ENCODE results near the gene ARPC1B. TPM values are rescaled to one million over a fixed set of nuclear protein-coding genes. Genes with fewer than 3 reads are reported as not detected.
"Not testable (repeated sequence)": the region's sequence is repeated elsewhere in the genome, so short reads cannot be mapped to it uniquely, and the experiment has no call there.

Gene ARPC1B
- total RNA-seq, 4 donors from 2014 or later: 214 to 273 (median 228) TPM

GRCh38 chr7:99383791-99384370 lies 9.4 kb downstream of the ARPC1B start:
- TF ChIP-seq POLR2A (IDR thresholded peaks at IDR 0.05) (no peak), CTCF (IDR thresholded peaks at IDR 0.05) (no peak)
- peaks cover 21 to 28% of the 10 kb centered on the region in 2 donors for H3K36me3 ChIP-seq
- intact Hi-C loops (cut with DNase I): no loop called here
- H3K4me1 ChIP-seq: peaks cover 0 to 26% of the 10 kb centered on the region in 2 donors
- H3K4me3 ChIP-seq (replicated peaks in 1 of 3): no peak overlapping the region
- no peak for DNase-seq
- no peaks in the 10 kb centered on the region for H3K27me3 ChIP-seq
- H3K27ac ChIP-seq: no peak overlapping the region
- 92 to 98% methylated on average over 11 to 13 of the region's 13 CpGs for WGBS, 2 donors
- no peaks in the 10 kb centered on the region for H3K9me3 ChIP-seq

GRCh38 chr7:99384523-99384922 lies 10.0 kb downstream of the ARPC1B start:
- Histone ChIP-seq H3K4me1 (peaks cover 0 to 20% of the 10 kb centered on the region in 2 donors), H3K9me3 (no peaks in the 10 kb centered on the region), H3K27me3 (no peaks in the 10 kb centered on the region), H3K36me3 (peaks cover 24 to 34% of the 10 kb centered on the region in 2 donors), H3K27ac (no peak overlapping the region), H3K4me3 (replicated peaks in 1 of 3) (no peak overlapping the region)
- no peak for TF ChIP-seq POLR2A (IDR thresholded peaks at IDR 0.05)
- intact Hi-C loops (cut with DNase I): no loop called here
- no peak for DNase-seq
- 94 to 96% methylated on average over 3 to 4 of the region's 4 CpGs for WGBS, 2 donors

DNA sequence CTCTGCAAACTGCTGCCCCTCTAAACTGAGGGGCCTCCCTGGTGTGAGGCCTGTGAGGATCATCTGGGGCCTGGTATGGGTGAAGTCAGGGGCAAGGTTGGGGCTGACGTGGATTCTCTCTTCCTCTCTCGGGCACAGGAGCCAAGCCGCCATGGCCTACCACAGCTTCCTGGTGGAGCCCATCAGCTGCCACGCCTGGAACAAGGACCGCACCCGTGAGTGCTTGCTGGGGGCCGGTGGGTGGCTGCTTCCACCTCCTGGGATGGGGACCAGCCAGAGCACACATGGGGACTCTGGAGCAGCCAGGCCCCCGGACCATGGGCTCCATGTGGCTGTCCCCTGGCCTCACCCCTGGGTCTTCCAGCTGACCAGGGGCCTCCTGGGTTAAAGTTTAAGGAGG lies 11.0 kb downstream of the ARPC1B start:
- 83 to 100% methylated on average over 2 of the region's 8 CpGs for WGBS, 2 donors
- intact Hi-C loops (cut with DNase I): no loop called here
- no peak overlapping the region for H3K4me3 ChIP-seq (replicated peaks in 1 of 3)
- DNase-seq: no peak
- H3K4me1 ChIP-seq: peaks cover 0 to 11% of the 10 kb centered on the region in 2 donors
- no peak for TF ChIP-seq CTCF (IDR thresholded peaks at IDR 0.05)
- TF ChIP-seq POLR2A (IDR thresholded peaks at IDR 0.05): no peak
- peaks cover 32 to 44% of the 10 kb centered on the region in 2 donors for H3K36me3 ChIP-seq
- H3K27ac ChIP-seq: no peak overlapping the region
- H3K9me3 ChIP-seq: no peaks in the 10 kb centered on the region
- H3K27me3 ChIP-seq: no peaks in the 10 kb centered on the region

DNA sequence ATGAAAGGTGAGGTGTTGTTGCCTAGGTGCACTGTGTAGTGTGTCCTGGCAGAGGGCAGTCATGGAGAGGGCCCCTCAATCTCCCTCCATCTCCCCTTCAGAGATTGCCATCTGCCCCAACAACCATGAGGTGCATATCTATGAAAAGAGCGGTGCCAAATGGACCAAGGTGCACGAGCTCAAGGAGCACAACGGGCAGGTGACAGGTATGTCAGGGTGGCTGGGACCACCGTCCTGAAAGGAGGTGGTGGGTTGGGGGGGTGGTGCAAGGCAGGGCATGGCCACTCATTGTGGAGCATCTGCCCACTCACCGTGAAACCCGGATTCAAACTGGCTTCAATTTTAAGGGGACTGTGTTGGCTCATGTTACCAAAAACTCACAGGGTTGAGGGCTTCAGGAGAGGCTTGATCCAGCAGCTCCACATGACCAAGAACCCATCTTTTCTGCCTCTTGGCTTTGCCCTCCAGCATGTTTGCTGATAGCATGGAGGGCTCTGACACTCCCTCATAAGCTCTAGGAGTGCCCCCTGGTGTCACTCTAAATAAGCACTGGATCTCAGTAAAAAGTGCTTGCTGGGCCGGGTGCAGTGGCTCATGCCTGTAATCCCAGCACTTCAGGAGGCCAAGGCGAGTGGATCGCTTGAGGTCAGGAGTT lies 12.2 kb downstream of the ARPC1B start:
- Histone ChIP-seq H3K27ac (no peak overlapping the region), H3K36me3 (peaks cover 42 to 52% of the 10 kb centered on the region in 2 donors), H3K27me3 (no peaks in the 10 kb centered on the region), H3K4me3 (replicated peaks in 1 of 3) (no peak overlapping the region), H3K9me3 (no peaks in the 10 kb centered on the region), H3K4me1 (peaks cover 0 to under 1% of the 10 kb centered on the region in 2 donors)
- intact Hi-C loops (cut with DNase I): no loop called here
- no peak for DNase-seq
- WGBS, 2 donors: 92 to 93% methylated on average over 5 to 9 of the region's 9 CpGs
- TF ChIP-seq POLR2A (IDR thresholded peaks at IDR 0.05): no peak
- TF ChIP-seq CTCF (IDR thresholded peaks at IDR 0.05): no peak

GRCh38 chr7:99387239-99387635 lies 12.7 kb downstream of the ARPC1B start:
- 92 to 95% methylated on average over 14 of the region's 14 CpGs for WGBS, 2 donors
- H3K36me3 ChIP-seq: peaks cover 42 to 52% of the 10 kb centered on the region in 2 donors
- intact Hi-C loops (cut with DNase I); DNase-seq; H3K9me3 ChIP-seq; H3K4me1 ChIP-seq; H3K4me3 ChIP-seq (replicated peaks in 1 of 3); H3K27me3 ChIP-seq; H3K27ac ChIP-seq: not testable (repeated sequence)

DNA sequence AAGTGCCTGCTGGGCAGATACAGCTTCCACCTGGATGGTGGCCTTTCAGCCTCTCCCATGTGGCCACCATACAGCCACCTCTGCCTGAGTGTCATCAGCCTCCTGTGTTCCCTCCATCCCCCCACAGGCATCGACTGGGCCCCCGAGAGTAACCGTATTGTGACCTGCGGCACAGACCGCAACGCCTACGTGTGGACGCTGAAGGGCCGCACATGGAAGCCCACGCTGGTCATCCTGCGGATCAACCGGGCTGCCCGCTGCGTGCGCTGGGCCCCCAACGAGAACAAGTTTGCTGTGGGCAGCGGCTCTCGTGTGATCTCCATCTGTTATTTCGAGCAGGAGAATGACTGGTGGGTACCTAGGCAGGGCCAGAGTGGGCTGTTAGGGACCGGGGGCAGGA lies 13.4 kb downstream of the ARPC1B start:
- no peak overlapping the region for H3K27ac ChIP-seq
- H3K9me3 ChIP-seq: no peaks in the 10 kb centered on the region
- peaks cover 4 to 6% of the 10 kb centered on the region in 2 donors for H3K4me1 ChIP-seq
- WGBS, 2 donors: 93 to 100% methylated on average over 3 to 17 of the region's 20 CpGs
- H3K27me3 ChIP-seq: no peaks in the 10 kb centered on the region
- intact Hi-C loops (cut with DNase I): no loop called here
- TF ChIP-seq POLR2A (IDR thresholded peaks at IDR 0.05) (no peak), CTCF (IDR thresholded peaks at IDR 0.05) (no peak)
- H3K36me3 ChIP-seq: peaks cover 42 to 52% of the 10 kb centered on the region in 2 donors
- no peak overlapping the region for H3K4me3 ChIP-seq (replicated peaks in 1 of 3)
- no peak for DNase-seq

All from thyroid gland (tissue), 4 donors.